GM21381 (cell line): Measurements from ENCODE around the gene FAM204A.

Source experiments
- ATAC-seq: cut with Tn5 transposase; IDR thresholded peaks from one replicate; pipeline ENCODE4 v1.9.1; 2021; ENCODE audit warnings: mild to moderate bottlenecking, moderate library complexity; ENCODE audit not compliant: unreplicated experiment

FAM204A gene

GRCh38 chr10:118332236-118332635 is 9.9 kb downstream of the FAM204A start:
- peak; percentile 95 for ATAC-seq

GRCh38 chr10:118330295-118331076 is 11.6 kb downstream of the FAM204A start:
- ATAC-seq = no peak

- no peak for ATAC-seq
Measured at GRCh38 chr10:118324140-118324539, 18.0 kb downstream of the FAM204A start.

- ATAC-seq = no peak
Measured at GRCh38 chr10:118321724-118322575, 20.2 kb downstream of the FAM204A start.

GRCh38 chr10:118315629-118316028 is 26.5 kb downstream of the FAM204A start:
- ATAC-seq = no peak

- no peak for ATAC-seq
Measured at GRCh38 chr10:118314882-118315281, 27.2 kb downstream of the FAM204A start.

- ATAC-seq = no peak
Measured at GRCh38 chr10:118311505-118311904, 30.6 kb downstream of the FAM204A start.

GRCh38 chr10:118310822-118311221 is 31.3 kb downstream of the FAM204A start:
- no peak for ATAC-seq

GRCh38 chr10:118309911-118310310 is 32.2 kb downstream of the FAM204A start:
- ATAC-seq = no peak

GRCh38 chr10:118308664-118309063 is 33.5 kb downstream of the FAM204A start:
- ATAC-seq = no peak

- no peak for ATAC-seq
Measured at GRCh38 chr10:118307859-118308258, 34.3 kb downstream of the FAM204A start.

GRCh38 chr10:118307220-118307619 is 34.9 kb downstream of the FAM204A start:
- ATAC-seq = no peak

- no peak for ATAC-seq
Measured at GRCh38 chr10:118305730-118306129, 36.4 kb downstream of the FAM204A start.

GRCh38 chr10:118304521-118304920 is 37.6 kb downstream of the FAM204A start:
- no peak for ATAC-seq

GRCh38 chr10:118301211-118301610 is 40.9 kb downstream of the FAM204A start:
- no peak for ATAC-seq

GRCh38 chr10:118300320-118300719 is 41.8 kb downstream of the FAM204A start:
- ATAC-seq = no peak

GRCh38 chr10:118298787-118299186 is 43.3 kb downstream of the FAM204A start:
- ATAC-seq = no peak

- ATAC-seq = no peak
Measured at GRCh38 chr10:118291122-118291521, 51.0 kb downstream of the FAM204A start.

- ATAC-seq = no peak
Measured at GRCh38 chr10:118290471-118290995, 51.6 kb downstream of the FAM204A start.

- no peak for ATAC-seq
Measured at GRCh38 chr10:118287076-118287806, 54.9 kb downstream of the FAM204A start.
